ENCODE data around the gene SORD.
"Not testable (repeated sequence)": the region's sequence is repeated elsewhere in the genome, so short reads cannot be mapped to it uniquely, and the experiment has no call there.

The SORD gene

GRCh38 chr15:45069942-45070360 lies 47.0 kb downstream of the SORD start:
- DNase-seq, result not testable (repeated sequence)

- DNase-seq, result not testable (repeated sequence)
These were observed 50.6 kb downstream of the SORD start for GRCh38 chr15:45073602-45074001.

GRCh38 chr15:45075440-45076320 lies 52.7 kb downstream of the SORD start:
- not testable (repeated sequence) for DNase-seq

GRCh38 chr15:45077391-45077790 lies 54.4 kb downstream of the SORD start:
- not testable (repeated sequence) for DNase-seq

GRCh38 chr15:45079201-45079600 lies 56.2 kb downstream of the SORD start:
- not testable (repeated sequence) for DNase-seq

GRCh38 chr15:45079628-45080246 lies 56.7 kb downstream of the SORD start:
- DNase-seq, result not testable (repeated sequence)

- not testable (repeated sequence) for DNase-seq
These were observed 57.6 kb downstream of the SORD start for GRCh38 chr15:45080593-45080992.

GRCh38 chr15:45082412-45082811 lies 59.4 kb downstream of the SORD start:
- DNase-seq, result not testable (repeated sequence)

GRCh38 chr15:45083223-45083622 lies 60.2 kb downstream of the SORD start:
- DNase-seq, result no peak

GRCh38 chr15:45084163-45084562 lies 61.2 kb downstream of the SORD start:
- DNase-seq, result no peak

- no peak for DNase-seq
These were observed 64.5 kb downstream of the SORD start for GRCh38 chr15:45087513-45087912.

GRCh38 chr15:45088801-45089711 lies 66.1 kb downstream of the SORD start:
- no peak for DNase-seq

- no peak for DNase-seq
These were observed 66.8 kb downstream of the SORD start for GRCh38 chr15:45089712-45090373.

GRCh38 chr15:45091161-45091560 lies 68.2 kb downstream of the SORD start:
- no peak for DNase-seq

- DNase-seq, result no peak
These were observed 68.6 kb downstream of the SORD start for GRCh38 chr15:45091576-45091975.

- DNase-seq, result no peak
These were observed 70.0 kb downstream of the SORD start for GRCh38 chr15:45093013-45093412.

GRCh38 chr15:45093622-45094357 lies 70.8 kb downstream of the SORD start:
- no peak for DNase-seq

- DNase-seq, result no peak
These were observed 71.3 kb downstream of the SORD start for GRCh38 chr15:45094358-45094730.

- no peak for DNase-seq
These were observed 72.7 kb downstream of the SORD start for GRCh38 chr15:45095661-45096060.

- DNase-seq, result no peak
These were observed 74.5 kb downstream of the SORD start for GRCh38 chr15:45097466-45097865.

GRCh38 chr15:45099549-45100165 lies 76.7 kb downstream of the SORD start:
- DNase-seq, result no peak
